ENCODE results near the gene PAGE1.

The PAGE1 gene

DNA sequence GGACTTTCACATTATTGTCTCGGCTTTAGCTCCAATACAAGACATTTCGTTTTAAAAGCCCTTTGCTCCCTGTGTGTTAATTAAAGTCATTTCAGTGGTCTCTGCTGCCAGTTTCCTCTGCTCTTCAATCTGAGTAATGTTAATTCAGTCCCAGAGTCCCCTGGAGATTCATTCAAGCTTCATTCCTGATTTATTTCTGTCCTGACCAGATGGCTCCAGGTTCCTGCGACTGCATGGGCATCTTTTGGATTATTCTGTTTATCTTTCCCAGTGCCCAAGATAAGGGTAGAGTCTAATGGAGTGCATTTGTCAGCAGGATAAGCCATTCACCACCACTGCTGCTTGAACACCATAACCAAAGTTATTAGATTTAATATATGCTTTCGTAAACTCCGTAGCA lies 6.1 kb upstream of the PAGE1 start:
- no peak overlapping the region for H2AFZ ChIP-seq (ENCODE audit: low read length)
- no peak overlapping the region for H3K9ac ChIP-seq (ENCODE audit: low read length)
- TF ChIP-seq EZH2 (IDR thresholded peaks at IDR 0.05; ENCODE audit: borderline replicate concordance, low read length), result no peak
- TF ChIP-seq, protein P1, sequence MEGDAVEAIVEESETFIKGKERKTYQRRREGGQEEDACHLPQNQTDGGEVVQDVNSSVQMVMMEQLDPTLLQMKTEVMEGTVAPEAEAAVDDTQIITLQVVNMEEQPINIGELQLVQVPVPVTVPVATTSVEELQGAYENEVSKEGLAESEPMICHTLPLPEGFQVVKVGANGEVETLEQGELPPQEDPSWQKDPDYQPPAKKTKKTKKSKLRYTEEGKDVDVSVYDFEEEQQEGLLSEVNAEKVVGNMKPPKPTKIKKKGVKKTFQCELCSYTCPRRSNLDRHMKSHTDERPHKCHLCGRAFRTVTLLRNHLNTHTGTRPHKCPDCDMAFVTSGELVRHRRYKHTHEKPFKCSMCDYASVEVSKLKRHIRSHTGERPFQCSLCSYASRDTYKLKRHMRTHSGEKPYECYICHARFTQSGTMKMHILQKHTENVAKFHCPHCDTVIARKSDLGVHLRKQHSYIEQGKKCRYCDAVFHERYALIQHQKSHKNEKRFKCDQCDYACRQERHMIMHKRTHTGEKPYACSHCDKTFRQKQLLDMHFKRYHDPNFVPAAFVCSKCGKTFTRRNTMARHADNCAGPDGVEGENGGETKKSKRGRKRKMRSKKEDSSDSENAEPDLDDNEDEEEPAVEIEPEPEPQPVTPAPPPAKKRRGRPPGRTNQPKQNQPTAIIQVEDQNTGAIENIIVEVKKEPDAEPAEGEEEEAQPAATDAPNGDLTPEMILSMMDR (IDR thresholded peaks at IDR 0.05; ENCODE audit: low read length), result no peak
- H3K79me2 ChIP-seq (ENCODE audit: insufficient read depth, low read length), result no peaks in the 10 kb centered on the region
- no peak overlapping the region for H3K4me2 ChIP-seq (ENCODE audit: low read length)
- H3K4me3 ChIP-seq (ENCODE audit: low read depth, low read length, poor library complexity, severe bottlenecking), result no peak overlapping the region
- no peaks in the 10 kb centered on the region for H3K9me2 ChIP-seq (ENCODE audit: low read depth, low read length)
- no peak overlapping the region for H3K27ac ChIP-seq (ENCODE audit: low read depth, low read length, poor library complexity, severe bottlenecking)
- H3K9me3 ChIP-seq (ENCODE audit: low read length), result no peaks in the 10 kb centered on the region
- H4K20me1 ChIP-seq (ENCODE audit: insufficient read depth, low read length), result no peaks in the 10 kb centered on the region
- H3K36me3 ChIP-seq (ENCODE audit: insufficient read depth, low read length), result no peaks in the 10 kb centered on the region
- no peaks in the 10 kb centered on the region for H3K4me1 ChIP-seq (ENCODE audit: insufficient read depth, low read length, severe bottlenecking)
- H3K27me3 ChIP-seq (ENCODE audit: insufficient read depth, low read length), result no peaks in the 10 kb centered on the region
- no peaks in the 10 kb centered on the region for H3F3A ChIP-seq (ENCODE audit: insufficient read depth, low read length)

DNA sequence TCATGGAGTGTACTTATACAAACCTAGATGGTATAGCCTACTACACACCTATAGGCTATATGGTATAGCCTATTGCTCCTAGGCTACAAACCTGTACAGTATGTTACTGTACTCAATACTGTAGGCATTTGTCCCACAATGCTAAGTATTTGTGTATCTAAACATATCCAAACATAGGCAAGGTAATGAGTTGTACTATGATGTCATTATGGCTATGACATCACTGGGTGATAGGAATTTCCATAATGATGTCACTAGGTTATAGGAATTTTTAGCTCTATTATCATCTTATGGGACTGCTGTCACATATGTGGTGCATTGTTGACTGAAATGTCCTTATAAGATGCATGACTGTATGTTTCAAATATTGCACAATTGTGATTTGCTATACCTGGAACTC lies 5.5 kb upstream of the PAGE1 start:
- H3K79me2 ChIP-seq (ENCODE audit: insufficient read depth, low read length), result no peaks in the 10 kb centered on the region
- H3K9ac ChIP-seq (ENCODE audit: low read length), result no peak overlapping the region
- H3K9me2 ChIP-seq (ENCODE audit: low read depth, low read length), result no peaks in the 10 kb centered on the region
- no peak overlapping the region for H3K27ac ChIP-seq (ENCODE audit: low read depth, low read length, poor library complexity, severe bottlenecking)
- no peak overlapping the region for H2AFZ ChIP-seq (ENCODE audit: low read length)
- no peaks in the 10 kb centered on the region for H3F3A ChIP-seq (ENCODE audit: insufficient read depth, low read length)
- no peaks in the 10 kb centered on the region for H3K4me1 ChIP-seq (ENCODE audit: insufficient read depth, low read length, severe bottlenecking)
- no peak overlapping the region for H3K4me3 ChIP-seq (ENCODE audit: low read depth, low read length, poor library complexity, severe bottlenecking)
- no peaks in the 10 kb centered on the region for H4K20me1 ChIP-seq (ENCODE audit: insufficient read depth, low read length)
- TF ChIP-seq, protein P1 (IDR thresholded peaks at IDR 0.05; ENCODE audit: low read length), result no peak
- no peak for TF ChIP-seq EZH2 (IDR thresholded peaks at IDR 0.05; ENCODE audit: borderline replicate concordance, low read length)
- no peaks in the 10 kb centered on the region for H3K36me3 ChIP-seq (ENCODE audit: insufficient read depth, low read length)
- no peaks in the 10 kb centered on the region for H3K9me3 ChIP-seq (ENCODE audit: low read length)
- no peaks in the 10 kb centered on the region for H3K27me3 ChIP-seq (ENCODE audit: insufficient read depth, low read length)
- H3K4me2 ChIP-seq (ENCODE audit: low read length), result no peak overlapping the region

GRCh38 chrX:49675075-49675719 lies 20.6 kb downstream of the PAGE1 start:
- no peaks in the 10 kb centered on the region for H3K36me3 ChIP-seq (ENCODE audit: insufficient read depth, low read length)
- no peak overlapping the region for H3K4me3 ChIP-seq (ENCODE audit: low read depth, low read length, poor library complexity, severe bottlenecking)
- H4K20me1 ChIP-seq (ENCODE audit: insufficient read depth, low read length), result no peaks in the 10 kb centered on the region
- H3K9ac ChIP-seq (ENCODE audit: low read length), result no peak overlapping the region
- H2AFZ ChIP-seq (ENCODE audit: low read length), result no peak overlapping the region
- no peaks in the 10 kb centered on the region for H3F3A ChIP-seq (ENCODE audit: insufficient read depth, low read length)
- no peak overlapping the region for H3K4me2 ChIP-seq (ENCODE audit: low read length)
- no peaks in the 10 kb centered on the region for H3K4me1 ChIP-seq (ENCODE audit: insufficient read depth, low read length, severe bottlenecking)
- no peaks in the 10 kb centered on the region for H3K27me3 ChIP-seq (ENCODE audit: insufficient read depth, low read length)
- TF ChIP-seq EZH2 (IDR thresholded peaks at IDR 0.05; ENCODE audit: borderline replicate concordance, low read length), result no peak
- TF ChIP-seq, protein P1 (IDR thresholded peaks at IDR 0.05; ENCODE audit: low read length), result no peak
- no peaks in the 10 kb centered on the region for H3K9me3 ChIP-seq (ENCODE audit: low read length)
- H3K79me2 ChIP-seq (ENCODE audit: insufficient read depth, low read length), result no peaks in the 10 kb centered on the region
- H3K27ac ChIP-seq (ENCODE audit: low read depth, low read length, poor library complexity, severe bottlenecking), result no peak overlapping the region
- no peaks in the 10 kb centered on the region for H3K9me2 ChIP-seq (ENCODE audit: low read depth, low read length)
